Measurements from ENCODE around the gene MAP3K10. TPM values are rescaled to one million over a fixed set of nuclear protein-coding genes. Genes with fewer than 3 reads are reported as not detected.
A peak's percentile ranks its signal among the peaks of the same experiment; 100 is the strongest.

MAP3K10 gene
- total and polyA plus RNA-seq, 9 of the 15 experiments (the other 6 are each of a cell fraction or from before 2014, with no cell fraction given): 0.01 to 8.0 (median 2.7) TPM; not detected in 1

GRCh38 chr19:40221858-40222619 lies 30.8 kb downstream of the MAP3K10 start (continued):
- TF ChIP-seq ZBTB43 (CRISPR knock-in tag; IDR thresholded peaks at IDR 0.05): no peak
- peak; percentile 98 for TF ChIP-seq FOS (IDR thresholded peaks at IDR 0.05; ENCODE audit: extremely low read depth, insufficient read length)
- TF ChIP-seq CBX5 (IDR thresholded peaks at IDR 0.05; ENCODE audit: borderline replicate concordance, low read depth): no peak
- no peak; the same call in 1 of the 2 replicates for TF ChIP-seq CBX1 (IDR thresholded peaks at IDR 0.05; ENCODE audit: low read depth)
- TF ChIP-seq GABPB2 (CRISPR knock-in tag; conservative IDR thresholded peaks at IDR 0.05): no peak
- TF ChIP-seq KAT7 (CRISPR knock-in tag; IDR thresholded peaks at IDR 0.05; ENCODE audit: borderline replicate concordance): no peak
- TF ChIP-seq CTCF (IDR thresholded peaks at IDR 0.05 in 2 of 3, conservative IDR thresholded peaks at IDR 0.05 in 1 of 3; ENCODE audit: insufficient read depth in 2 of 3, low read depth in 1 of 3, low read length in 3 of 3): peak; percentile 79 to 94 (median 91)
- TF ChIP-seq TEAD1 (CRISPR knock-in tag; IDR thresholded peaks at IDR 0.05): no peak
- TF ChIP-seq ZZZ3 (IDR thresholded peaks at IDR 0.05): no peak
- TF ChIP-seq ZC3H8 (IDR thresholded peaks at IDR 0.05): no peak
- TF ChIP-seq MYBL2 (IDR thresholded peaks at IDR 0.05; ENCODE audit: low read depth): no peak; the same call in 1 of the 2 replicates
- no peak for TF ChIP-seq MYBL2 (CRISPR knock-in tag; IDR thresholded peaks at IDR 0.05; ENCODE audit: borderline replicate concordance)
- TF ChIP-seq, protein P1, sequence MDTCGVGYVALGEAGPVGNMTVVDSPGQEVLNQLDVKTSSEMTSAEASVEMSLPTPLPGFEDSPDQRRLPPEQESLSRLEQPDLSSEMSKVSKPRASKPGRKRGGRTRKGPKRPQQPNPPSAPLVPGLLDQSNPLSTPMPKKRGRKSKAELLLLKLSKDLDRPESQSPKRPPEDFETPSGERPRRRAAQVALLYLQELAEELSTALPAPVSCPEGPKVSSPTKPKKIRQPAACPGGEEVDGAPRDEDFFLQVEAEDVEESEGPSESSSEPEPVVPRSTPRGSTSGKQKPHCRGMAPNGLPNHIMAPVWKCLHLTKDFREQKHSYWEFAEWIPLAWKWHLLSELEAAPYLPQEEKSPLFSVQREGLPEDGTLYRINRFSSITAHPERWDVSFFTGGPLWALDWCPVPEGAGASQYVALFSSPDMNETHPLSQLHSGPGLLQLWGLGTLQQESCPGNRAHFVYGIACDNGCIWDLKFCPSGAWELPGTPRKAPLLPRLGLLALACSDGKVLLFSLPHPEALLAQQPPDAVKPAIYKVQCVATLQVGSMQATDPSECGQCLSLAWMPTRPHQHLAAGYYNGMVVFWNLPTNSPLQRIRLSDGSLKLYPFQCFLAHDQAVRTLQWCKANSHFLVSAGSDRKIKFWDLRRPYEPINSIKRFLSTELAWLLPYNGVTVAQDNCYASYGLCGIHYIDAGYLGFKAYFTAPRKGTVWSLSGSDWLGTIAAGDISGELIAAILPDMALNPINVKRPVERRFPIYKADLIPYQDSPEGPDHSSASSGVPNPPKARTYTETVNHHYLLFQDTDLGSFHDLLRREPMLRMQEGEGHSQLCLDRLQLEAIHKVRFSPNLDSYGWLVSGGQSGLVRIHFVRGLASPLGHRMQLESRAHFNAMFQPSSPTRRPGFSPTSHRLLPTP (IDR thresholded peaks at IDR 0.05; ENCODE audit: borderline replicate concordance, extremely low read depth, insufficient read length): no peak
- TF ChIP-seq ZNF79 (CRISPR knock-in tag; IDR thresholded peaks at IDR 0.05; ENCODE audit: low read depth): no peak
- TF ChIP-seq, protein P2, sequence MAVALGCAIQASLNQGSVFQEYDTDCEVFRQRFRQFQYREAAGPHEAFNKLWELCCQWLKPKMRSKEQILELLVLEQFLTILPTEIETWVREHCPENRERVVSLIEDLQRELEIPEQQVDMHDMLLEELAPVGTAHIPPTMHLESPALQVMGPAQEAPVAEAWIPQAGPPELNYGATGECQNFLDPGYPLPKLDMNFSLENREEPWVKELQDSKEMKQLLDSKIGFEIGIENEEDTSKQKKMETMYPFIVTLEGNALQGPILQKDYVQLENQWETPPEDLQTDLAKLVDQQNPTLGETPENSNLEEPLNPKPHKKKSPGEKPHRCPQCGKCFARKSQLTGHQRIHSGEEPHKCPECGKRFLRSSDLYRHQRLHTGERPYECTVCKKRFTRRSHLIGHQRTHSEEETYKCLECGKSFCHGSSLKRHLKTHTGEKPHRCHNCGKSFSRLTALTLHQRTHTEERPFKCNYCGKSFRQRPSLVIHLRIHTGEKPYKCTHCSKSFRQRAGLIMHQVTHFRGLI (CRISPR knock-in tag; IDR thresholded peaks at IDR 0.05): no peak
- TF ChIP-seq SFPQ (IDR thresholded peaks at IDR 0.05; ENCODE audit: low read depth, low read length): no peak
- no peak for TF ChIP-seq POLR2A (conservative IDR thresholded peaks at IDR 0.05)
- TF ChIP-seq ZNF57 (CRISPR knock-in tag; IDR thresholded peaks at IDR 0.05): no peak
- TF ChIP-seq NFRKB (IDR thresholded peaks at IDR 0.05; ENCODE audit: low read depth): no peak

Measured in K562 (cell line).